ENCODE measurements around the gene RETSAT.
"Not testable (repeated sequence)": the region's sequence is repeated elsewhere in the genome, so short reads cannot be mapped to it uniquely, and the experiment has no call there.

RETSAT gene

DNA sequence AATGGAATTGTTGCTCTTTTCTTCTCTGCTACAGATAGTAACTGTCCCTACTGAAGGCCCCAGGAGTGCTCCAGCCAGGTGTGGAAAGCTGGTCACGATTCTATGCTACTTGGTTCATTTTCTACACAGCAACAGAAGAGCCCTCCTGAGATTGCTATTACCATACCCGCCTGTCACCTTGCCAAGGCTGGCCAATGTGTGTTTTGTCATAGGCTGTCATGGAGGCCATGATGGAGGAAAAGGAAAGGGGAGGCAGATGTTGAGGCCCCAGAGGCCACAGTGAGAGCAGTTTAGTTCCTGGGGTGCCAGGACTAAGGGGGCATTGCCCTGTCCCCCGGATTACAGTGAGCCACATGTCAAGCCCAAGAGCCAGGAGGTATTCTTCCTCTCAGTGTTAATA is 1.2 kb upstream of the RETSAT start:
- H3K4me1 ChIP-seq (ENCODE audit: control insufficient read depth, insufficient read depth, low read length): peaks cover 28% of the 10 kb centered on the region
- peak overlapping the region; percentile 98 to 99 for H3K9ac ChIP-seq (ENCODE audit: low read length in 2 of 2)
- H3K9me3 ChIP-seq (ENCODE audit: control insufficient read depth in 2 of 2, low read length in 2 of 2): no peaks in the 10 kb centered on the region
- H3K27ac ChIP-seq (ENCODE audit: low read length): no peak overlapping the region
- no peaks in the 10 kb centered on the region for H3K27me3 ChIP-seq (ENCODE audit: control insufficient read depth in 1 of 2, insufficient read depth in 2 of 2, low read length in 2 of 2)
- H3K4me3 ChIP-seq (ENCODE audit: low read length in 2 of 2): peak overlapping the region; percentile 99 to 100
- peaks cover 14 to 19% of the 10 kb centered on the region in 2 donors for H3K36me3 ChIP-seq (ENCODE audit: control insufficient read depth in 2 of 2, insufficient read depth in 2 of 2, low read length in 2 of 2)

DNA sequence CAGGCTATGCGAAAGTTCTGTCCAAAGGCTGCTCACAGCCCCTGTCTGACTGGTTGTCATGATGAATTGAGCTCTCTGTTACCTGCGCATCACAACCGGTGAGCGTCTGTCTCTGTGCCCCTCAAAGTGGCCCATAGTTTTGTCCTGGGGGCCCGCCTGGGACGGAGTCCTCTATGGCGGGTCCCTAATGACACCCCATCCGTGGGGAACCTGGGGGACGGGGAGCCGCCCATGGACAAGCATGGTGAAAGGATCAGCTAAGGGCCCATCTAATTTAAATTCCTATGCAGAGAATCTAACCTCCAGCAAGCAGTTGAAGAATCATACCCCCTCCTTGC is 714 bp upstream of the RETSAT start:
- peaks cover 17 to 24% of the 10 kb centered on the region in 2 donors for H3K36me3 ChIP-seq (ENCODE audit: control insufficient read depth in 2 of 2, insufficient read depth in 2 of 2, low read length in 2 of 2)
- no peaks in the 10 kb centered on the region for H3K27me3 ChIP-seq (ENCODE audit: control insufficient read depth in 1 of 2, insufficient read depth in 2 of 2, low read length in 2 of 2)
- H3K9me3 ChIP-seq (ENCODE audit: control insufficient read depth in 2 of 2, low read length in 2 of 2): no peaks in the 10 kb centered on the region
- peaks cover 28% of the 10 kb centered on the region for H3K4me1 ChIP-seq (ENCODE audit: control insufficient read depth, insufficient read depth, low read length)
- peak overlapping the region; percentile 90 for H3K27ac ChIP-seq (ENCODE audit: low read length)
- H3K4me3 ChIP-seq (ENCODE audit: low read length in 2 of 2): peak overlapping the region; percentile 99 to 100
- H3K9ac ChIP-seq (ENCODE audit: low read length in 2 of 2): peak overlapping the region; percentile 98 to 99

DNA sequence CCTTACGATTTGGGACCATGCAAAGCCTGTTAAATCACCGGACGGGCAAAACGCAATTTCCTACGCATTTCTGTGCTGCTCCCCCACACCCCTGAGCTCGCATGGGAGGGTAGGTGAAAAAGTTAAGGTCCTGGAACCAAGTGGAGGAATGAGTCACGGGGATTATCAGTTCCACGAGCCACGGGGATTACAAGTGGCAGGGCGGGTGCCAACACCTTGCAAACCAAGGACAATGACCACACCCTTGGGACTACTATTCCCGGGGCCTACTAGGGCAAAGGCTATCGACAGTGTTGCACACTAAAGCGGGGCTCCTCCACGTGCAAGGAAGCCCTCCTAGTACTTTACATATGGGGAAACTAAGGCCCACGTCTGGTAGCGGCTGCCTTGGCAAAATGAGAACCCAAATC is 447 bp downstream of the RETSAT start:
- H3K36me3 ChIP-seq (ENCODE audit: control insufficient read depth in 2 of 2, insufficient read depth in 2 of 2, low read length in 2 of 2): peaks cover 19 to 34% of the 10 kb centered on the region in 2 donors
- H3K4me3 ChIP-seq (ENCODE audit: low read length in 2 of 2): peak overlapping the region; percentile 71 to 99
- H3K9ac ChIP-seq (ENCODE audit: low read length in 2 of 2): peak overlapping the region; percentile 98 to 99
- H3K27ac ChIP-seq (ENCODE audit: low read length): peak overlapping the region; percentile 90
- no peaks in the 10 kb centered on the region for H3K9me3 ChIP-seq (ENCODE audit: control insufficient read depth in 2 of 2, low read length in 2 of 2)
- H3K4me1 ChIP-seq (ENCODE audit: control insufficient read depth, insufficient read depth, low read length): peaks cover 28% of the 10 kb centered on the region
- no peaks in the 10 kb centered on the region for H3K27me3 ChIP-seq (ENCODE audit: control insufficient read depth in 1 of 2, insufficient read depth in 2 of 2, low read length in 2 of 2)

DNA sequence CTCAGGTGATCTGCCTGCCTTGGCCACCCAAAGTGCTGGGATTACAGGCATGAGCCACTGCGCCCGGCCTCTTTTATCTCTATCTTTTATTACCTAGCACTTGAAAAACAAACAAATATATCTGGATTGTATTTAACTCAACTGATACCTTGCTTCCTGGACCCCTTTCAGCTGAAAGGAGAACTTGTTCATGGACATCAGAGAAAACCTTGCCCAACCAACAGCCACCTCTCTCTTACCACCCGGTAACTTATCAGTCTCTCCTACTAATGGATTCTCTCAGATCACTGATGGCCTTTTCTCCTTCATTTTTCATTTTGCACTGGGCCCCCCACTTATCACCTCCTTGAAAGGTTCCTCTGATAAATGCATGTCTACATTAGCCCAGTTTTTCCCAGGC is 6.7 kb downstream of the RETSAT start:
- H3K36me3 ChIP-seq (ENCODE audit: control insufficient read depth in 2 of 2, insufficient read depth in 2 of 2, low read length in 2 of 2): peaks cover 18 to 38% of the 10 kb centered on the region in 2 donors
- H3K27me3 ChIP-seq (ENCODE audit: control insufficient read depth in 1 of 2, insufficient read depth in 2 of 2, low read length in 2 of 2): no peaks in the 10 kb centered on the region
- no peak overlapping the region for H3K4me3 ChIP-seq (ENCODE audit: low read length in 2 of 2)
- peaks cover under 1% of the 10 kb centered on the region for H3K4me1 ChIP-seq (ENCODE audit: control insufficient read depth, insufficient read depth, low read length)
- no peaks in the 10 kb centered on the region for H3K9me3 ChIP-seq (ENCODE audit: control insufficient read depth in 2 of 2, low read length in 2 of 2)
- no peak overlapping the region for H3K9ac ChIP-seq (ENCODE audit: low read length in 2 of 2)
- no peak overlapping the region for H3K27ac ChIP-seq (ENCODE audit: low read length)

DNA sequence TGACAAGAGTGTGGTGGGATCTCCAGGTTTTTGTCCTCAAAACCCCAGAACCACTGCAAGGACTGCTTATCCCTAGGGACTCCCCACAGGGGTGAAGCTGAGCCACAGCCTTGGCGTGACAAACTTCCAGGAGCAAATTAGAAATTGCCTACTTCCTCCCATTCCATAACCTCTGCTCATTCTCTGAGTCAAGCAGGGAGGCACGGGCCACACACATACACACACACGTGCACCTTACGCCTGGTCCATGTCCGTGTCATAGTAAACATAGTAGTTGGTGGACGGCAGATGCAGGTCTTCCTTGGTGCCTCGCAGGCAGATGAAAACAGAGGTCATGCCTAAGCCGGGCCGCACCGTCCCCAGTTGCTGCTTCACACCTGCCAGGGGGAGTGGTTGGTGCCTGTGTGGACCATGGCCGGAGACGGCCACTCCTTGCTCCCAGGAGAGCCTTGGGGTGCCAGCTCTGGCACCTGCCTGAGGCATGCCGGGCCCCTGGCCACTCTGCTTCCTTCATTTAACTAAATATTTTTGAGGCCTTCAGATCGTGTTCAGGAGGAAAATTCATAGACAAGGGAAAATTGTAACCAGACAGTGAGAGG is 9.9 kb downstream of the RETSAT start:
- Histone ChIP-seq H3K4me1 (ENCODE audit: control insufficient read depth, insufficient read depth, low read length) (no peaks in the 10 kb centered on the region), H3K9me3 (ENCODE audit: control insufficient read depth in 2 of 2, low read length in 2 of 2) (no peaks in the 10 kb centered on the region), H3K27ac (ENCODE audit: low read length) (no peak overlapping the region), H3K4me3 (ENCODE audit: low read length in 2 of 2) (no peak overlapping the region), H3K27me3 (ENCODE audit: control insufficient read depth in 1 of 2, insufficient read depth in 2 of 2, low read length in 2 of 2) (no peaks in the 10 kb centered on the region), H3K36me3 (ENCODE audit: control insufficient read depth in 2 of 2, insufficient read depth in 2 of 2, low read length in 2 of 2) (peaks cover 8 to 22% of the 10 kb centered on the region in 2 donors), H3K9ac (ENCODE audit: low read length in 2 of 2) (no peak overlapping the region)

DNA sequence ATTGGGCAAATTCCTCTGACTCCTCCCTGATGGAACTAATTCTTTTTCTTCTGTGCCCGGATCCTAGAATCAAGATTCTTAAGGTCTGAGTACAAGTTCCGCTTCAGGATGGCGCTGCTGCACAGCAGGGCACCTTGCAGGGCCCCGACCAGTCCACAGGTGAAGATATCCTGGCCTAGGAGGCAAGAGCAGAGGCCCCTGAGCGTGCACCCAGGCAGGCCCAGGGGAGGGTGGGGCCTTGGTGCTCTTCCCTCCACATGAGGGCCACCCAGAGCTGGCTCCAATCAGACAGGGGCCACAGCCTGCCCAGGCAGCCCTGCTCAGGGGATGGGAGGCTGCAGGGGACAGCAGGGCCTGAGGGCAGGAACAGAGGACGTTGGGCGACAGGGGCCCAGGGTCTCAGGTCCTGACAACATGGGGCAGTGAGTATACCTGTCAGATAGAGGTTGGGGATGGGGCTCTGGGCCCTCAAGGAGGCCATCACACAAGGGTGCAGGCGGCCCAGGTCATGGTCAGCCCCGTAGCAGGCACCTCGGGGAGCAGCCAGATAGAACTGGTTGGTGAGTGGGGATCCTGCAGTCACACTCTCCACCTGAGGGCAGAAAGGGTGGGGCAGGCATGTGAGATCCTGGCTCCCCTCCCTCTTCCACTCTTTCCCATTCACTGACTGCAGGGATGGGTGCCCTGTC is 11.0 kb downstream of the RETSAT start:
- peaks cover 8 to 18% of the 10 kb centered on the region in 2 donors for H3K36me3 ChIP-seq (ENCODE audit: control insufficient read depth in 2 of 2, insufficient read depth in 2 of 2, low read length in 2 of 2)
- not testable (repeated sequence) for H3K9me3 ChIP-seq (ENCODE audit: control insufficient read depth in 2 of 2, low read length in 2 of 2); H3K9ac ChIP-seq (ENCODE audit: low read length in 2 of 2); H3K27me3 ChIP-seq (ENCODE audit: control insufficient read depth in 1 of 2, insufficient read depth in 2 of 2, low read length in 2 of 2); H3K4me1 ChIP-seq (ENCODE audit: control insufficient read depth, insufficient read depth, low read length); H3K27ac ChIP-seq (ENCODE audit: low read length); H3K4me3 ChIP-seq (ENCODE audit: low read length in 2 of 2)

DNA sequence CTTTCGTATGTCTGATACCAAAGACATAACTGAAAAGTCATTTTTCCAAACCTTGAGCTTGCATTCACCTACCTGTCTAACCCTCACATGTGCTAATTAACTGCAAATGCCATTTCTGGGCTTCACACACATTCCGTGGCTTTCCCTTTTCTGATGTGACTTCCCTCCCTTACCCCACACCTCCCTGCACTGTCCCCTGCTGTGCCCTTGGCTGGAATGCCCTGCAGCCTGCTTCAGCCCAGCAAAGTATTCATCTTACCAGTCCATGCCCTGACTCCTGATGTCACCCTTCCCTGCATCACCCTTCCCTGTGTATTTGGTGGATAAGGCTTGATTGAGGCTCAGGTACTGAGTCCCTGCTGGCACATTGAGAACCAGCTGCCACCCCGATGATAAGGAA is 12.2 kb downstream of the RETSAT start:
- Histone ChIP-seq H3K4me3 (ENCODE audit: low read length in 2 of 2) (no peak overlapping the region), H3K27me3 (ENCODE audit: control insufficient read depth in 1 of 2, insufficient read depth in 2 of 2, low read length in 2 of 2) (no peaks in the 10 kb centered on the region), H3K9ac (ENCODE audit: low read length in 2 of 2) (no peak overlapping the region), H3K9me3 (ENCODE audit: control insufficient read depth in 2 of 2, low read length in 2 of 2) (no peaks in the 10 kb centered on the region), H3K4me1 (ENCODE audit: control insufficient read depth, insufficient read depth, low read length) (no peaks in the 10 kb centered on the region), H3K36me3 (ENCODE audit: control insufficient read depth in 2 of 2, insufficient read depth in 2 of 2, low read length in 2 of 2) (peaks cover 8 to 12% of the 10 kb centered on the region in 2 donors), H3K27ac (ENCODE audit: low read length) (no peak overlapping the region)

DNA sequence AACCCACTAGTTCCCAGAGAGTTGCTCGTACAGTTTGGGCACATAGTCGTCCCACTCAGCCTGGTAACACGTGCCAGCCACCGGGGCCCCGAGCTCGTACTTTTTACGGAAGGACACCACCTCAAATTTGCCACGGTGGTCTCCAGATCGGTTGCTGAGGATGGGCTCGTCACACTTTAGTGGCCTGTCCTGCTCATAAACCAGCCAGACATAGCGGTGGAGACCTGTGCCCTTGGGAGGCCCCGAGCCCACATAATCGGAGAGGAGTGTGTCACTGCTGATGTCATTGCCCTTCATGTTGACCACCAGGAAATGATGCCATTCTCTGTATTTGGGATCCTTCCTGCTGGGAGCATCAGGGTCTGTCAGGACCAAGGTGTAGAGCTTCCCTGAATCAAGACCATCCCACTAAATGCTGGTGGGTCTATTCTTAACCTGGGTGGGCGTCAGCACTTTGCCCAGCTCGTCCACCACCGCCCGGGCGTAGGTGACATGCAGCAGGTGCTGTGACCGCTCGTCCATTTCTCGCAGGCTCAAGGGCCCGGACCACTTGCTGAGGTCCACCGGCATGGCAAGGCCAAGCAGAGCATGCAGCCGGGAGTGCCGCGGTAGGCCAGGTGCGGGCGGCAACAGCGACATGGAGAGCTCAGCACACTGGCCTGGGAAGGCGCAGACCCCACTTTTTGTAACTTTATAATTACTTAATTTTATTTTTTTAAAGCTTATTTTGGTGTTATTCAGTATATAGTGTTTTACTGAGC is 12.9 kb downstream of the RETSAT start:
- H3K4me1 ChIP-seq (ENCODE audit: control insufficient read depth, insufficient read depth, low read length): no peaks in the 10 kb centered on the region
- H3K27ac ChIP-seq (ENCODE audit: low read length): no peak overlapping the region
- H3K9me3 ChIP-seq (ENCODE audit: control insufficient read depth in 2 of 2, low read length in 2 of 2): no peaks in the 10 kb centered on the region
- no peak overlapping the region for H3K9ac ChIP-seq (ENCODE audit: low read length in 2 of 2)
- H3K4me3 ChIP-seq (ENCODE audit: low read length in 2 of 2): no peak overlapping the region
- H3K36me3 ChIP-seq (ENCODE audit: control insufficient read depth in 2 of 2, insufficient read depth in 2 of 2, low read length in 2 of 2): peaks cover 8 to 12% of the 10 kb centered on the region in 2 donors
- no peaks in the 10 kb centered on the region for H3K27me3 ChIP-seq (ENCODE audit: control insufficient read depth in 1 of 2, insufficient read depth in 2 of 2, low read length in 2 of 2)

DNA sequence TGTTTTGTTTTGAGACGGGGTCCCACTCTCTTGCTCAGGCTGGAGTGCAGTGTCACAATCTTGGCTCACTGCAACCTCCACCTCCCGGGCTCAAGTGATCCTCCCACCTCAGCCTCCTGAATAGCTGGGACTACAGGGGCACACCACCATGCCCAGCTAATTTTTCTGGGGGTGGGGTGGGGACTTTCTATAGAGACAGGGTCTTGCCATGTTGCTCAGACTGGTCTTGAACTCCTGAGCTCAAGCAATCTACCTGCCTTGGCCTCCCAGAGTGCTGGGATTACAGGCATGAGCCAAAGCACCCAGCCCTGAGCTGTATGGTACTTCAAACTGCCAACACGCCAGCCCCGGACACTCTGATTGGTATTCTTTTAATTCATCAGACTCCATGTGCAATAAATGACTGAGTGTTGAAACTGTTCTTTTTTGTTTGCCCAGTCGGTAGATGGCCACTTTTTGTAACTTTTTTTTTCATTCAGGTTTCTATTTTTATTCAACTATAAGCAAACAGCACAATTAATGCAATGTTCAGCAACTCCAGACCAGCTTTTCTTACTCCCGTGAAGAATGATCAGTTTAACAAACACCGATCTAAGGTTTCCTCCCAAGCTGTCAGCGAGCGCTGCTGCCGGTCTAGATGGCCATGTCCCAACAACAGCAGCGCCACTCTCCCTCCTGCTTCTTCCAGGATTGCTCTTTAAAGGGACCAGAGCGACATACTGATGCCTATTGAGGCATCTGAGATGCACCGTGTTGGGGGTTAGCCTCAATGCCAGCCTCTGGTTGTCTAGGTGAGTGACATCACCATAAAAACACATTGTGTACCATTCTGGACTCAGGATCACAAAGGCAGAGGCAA is 14.1 kb downstream of the RETSAT start:
- Histone ChIP-seq H3K9me3 (ENCODE audit: control insufficient read depth in 2 of 2, low read length in 2 of 2) (no peaks in the 10 kb centered on the region), H3K9ac (ENCODE audit: low read length in 2 of 2) (peak overlapping the region in 1 of 2 donors; percentile 36), H3K36me3 (ENCODE audit: control insufficient read depth in 2 of 2, insufficient read depth in 2 of 2, low read length in 2 of 2) (peaks cover 5 to 6% of the 10 kb centered on the region in 2 donors), H3K27me3 (ENCODE audit: control insufficient read depth in 1 of 2, insufficient read depth in 2 of 2, low read length in 2 of 2) (no peaks in the 10 kb centered on the region), H3K4me3 (ENCODE audit: low read length in 2 of 2) (no peak overlapping the region), H3K4me1 (ENCODE audit: control insufficient read depth, insufficient read depth, low read length) (no peaks in the 10 kb centered on the region), H3K27ac (ENCODE audit: low read length) (no peak overlapping the region)

DNA sequence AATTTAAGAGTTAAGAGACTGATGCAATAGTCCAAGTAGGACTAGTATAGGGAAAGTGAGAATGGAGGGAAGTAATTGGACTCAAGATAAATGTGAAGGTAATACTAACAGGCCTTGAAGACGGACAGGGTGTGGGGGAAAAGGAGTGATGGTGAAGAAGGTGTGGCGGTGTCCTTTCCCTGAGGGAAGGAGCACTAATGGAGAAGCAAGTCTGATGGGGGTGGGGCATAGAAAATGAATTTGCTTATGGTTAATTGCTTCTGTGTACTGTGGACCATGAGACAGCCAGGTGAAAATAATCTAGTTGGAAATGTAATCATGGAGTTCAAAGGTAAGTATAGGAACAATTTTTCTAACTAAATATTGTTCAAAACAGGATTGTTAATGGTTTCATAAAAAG is 19.4 kb downstream of the RETSAT start:
- no peak overlapping the region for H3K4me3 ChIP-seq (ENCODE audit: low read length in 2 of 2)
- no peaks in the 10 kb centered on the region for H3K27me3 ChIP-seq (ENCODE audit: control insufficient read depth in 1 of 2, insufficient read depth in 2 of 2, low read length in 2 of 2)
- no peaks in the 10 kb centered on the region for H3K9me3 ChIP-seq (ENCODE audit: control insufficient read depth in 2 of 2, low read length in 2 of 2)
- H3K36me3 ChIP-seq (ENCODE audit: control insufficient read depth in 2 of 2, insufficient read depth in 2 of 2, low read length in 2 of 2): no peaks in the 10 kb centered on the region
- H3K4me1 ChIP-seq (ENCODE audit: control insufficient read depth, insufficient read depth, low read length): no peaks in the 10 kb centered on the region
- H3K27ac ChIP-seq (ENCODE audit: low read length): no peak overlapping the region
- H3K9ac ChIP-seq (ENCODE audit: low read length in 2 of 2): no peak overlapping the region

All from stomach smooth muscle (tissue), 2 donors.